ENCODE measurements around the gene IMMP2L.

DNA sequence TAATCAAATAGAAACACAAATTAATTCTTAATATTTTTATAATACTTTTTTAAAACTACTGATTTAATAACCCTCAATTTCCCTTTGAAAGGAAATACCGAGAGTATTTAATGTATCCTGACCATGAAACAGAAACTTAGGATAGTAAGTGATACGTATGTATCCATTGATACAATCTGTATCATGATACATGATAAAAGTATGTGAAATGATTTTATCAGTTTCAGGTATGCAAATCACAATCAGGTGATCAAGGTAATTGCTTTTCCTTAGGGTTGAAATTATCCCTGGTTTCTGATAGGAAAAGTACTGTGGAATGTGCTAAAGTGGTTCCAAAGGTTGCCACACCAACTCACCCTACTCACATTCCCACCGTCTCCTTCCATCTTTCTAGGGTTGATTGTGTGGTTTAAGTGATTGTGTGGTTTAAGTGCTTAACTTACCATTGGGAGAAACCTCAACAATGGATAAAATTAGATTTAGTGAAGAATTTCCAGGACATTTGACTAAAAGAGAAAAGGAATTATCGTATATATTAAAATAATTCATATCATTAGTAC is 333.0 kb downstream of the IMMP2L start:
- no peak for TF ChIP-seq YY1 (IDR thresholded peaks at IDR 0.05; ENCODE audit: low read depth, low read length)
- TF ChIP-seq, protein P1, sequence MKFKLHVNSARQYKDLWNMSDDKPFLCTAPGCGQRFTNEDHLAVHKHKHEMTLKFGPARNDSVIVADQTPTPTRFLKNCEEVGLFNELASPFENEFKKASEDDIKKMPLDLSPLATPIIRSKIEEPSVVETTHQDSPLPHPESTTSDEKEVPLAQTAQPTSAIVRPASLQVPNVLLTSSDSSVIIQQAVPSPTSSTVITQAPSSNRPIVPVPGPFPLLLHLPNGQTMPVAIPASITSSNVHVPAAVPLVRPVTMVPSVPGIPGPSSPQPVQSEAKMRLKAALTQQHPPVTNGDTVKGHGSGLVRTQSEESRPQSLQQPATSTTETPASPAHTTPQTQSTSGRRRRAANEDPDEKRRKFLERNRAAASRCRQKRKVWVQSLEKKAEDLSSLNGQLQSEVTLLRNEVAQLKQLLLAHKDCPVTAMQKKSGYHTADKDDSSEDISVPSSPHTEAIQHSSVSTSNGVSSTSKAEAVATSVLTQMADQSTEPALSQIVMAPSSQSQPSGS (IDR thresholded peaks at IDR 0.05; ENCODE audit: low read length): no peak
- no peak for TF ChIP-seq GABPA (IDR thresholded peaks at IDR 0.05; ENCODE audit: borderline replicate concordance, insufficient read depth, low read length)
- TF ChIP-seq POLR2A (IDR thresholded peaks at IDR 0.05; ENCODE audit: control extremely low read depth in 1 of 2, low read depth in 2 of 2, low read length in 2 of 2): no peak
- TF ChIP-seq, protein P2, sequence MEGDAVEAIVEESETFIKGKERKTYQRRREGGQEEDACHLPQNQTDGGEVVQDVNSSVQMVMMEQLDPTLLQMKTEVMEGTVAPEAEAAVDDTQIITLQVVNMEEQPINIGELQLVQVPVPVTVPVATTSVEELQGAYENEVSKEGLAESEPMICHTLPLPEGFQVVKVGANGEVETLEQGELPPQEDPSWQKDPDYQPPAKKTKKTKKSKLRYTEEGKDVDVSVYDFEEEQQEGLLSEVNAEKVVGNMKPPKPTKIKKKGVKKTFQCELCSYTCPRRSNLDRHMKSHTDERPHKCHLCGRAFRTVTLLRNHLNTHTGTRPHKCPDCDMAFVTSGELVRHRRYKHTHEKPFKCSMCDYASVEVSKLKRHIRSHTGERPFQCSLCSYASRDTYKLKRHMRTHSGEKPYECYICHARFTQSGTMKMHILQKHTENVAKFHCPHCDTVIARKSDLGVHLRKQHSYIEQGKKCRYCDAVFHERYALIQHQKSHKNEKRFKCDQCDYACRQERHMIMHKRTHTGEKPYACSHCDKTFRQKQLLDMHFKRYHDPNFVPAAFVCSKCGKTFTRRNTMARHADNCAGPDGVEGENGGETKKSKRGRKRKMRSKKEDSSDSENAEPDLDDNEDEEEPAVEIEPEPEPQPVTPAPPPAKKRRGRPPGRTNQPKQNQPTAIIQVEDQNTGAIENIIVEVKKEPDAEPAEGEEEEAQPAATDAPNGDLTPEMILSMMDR (IDR thresholded peaks at IDR 0.05; ENCODE audit: control extremely low read depth in 1 of 3, insufficient read depth in 1 of 3, low read depth in 1 of 3, low read length in 3 of 3): no peak
- TF ChIP-seq TBP (IDR thresholded peaks at IDR 0.05; ENCODE audit: low read depth, low read length): no peak
- TF ChIP-seq TEAD4 (IDR thresholded peaks at IDR 0.05; ENCODE audit: low read depth, low read length): no peak
- no peak for TF ChIP-seq POLR2AphosphoS5 (IDR thresholded peaks at IDR 0.05; ENCODE audit: low read depth, low read length)
- TF ChIP-seq MAFK (IDR thresholded peaks at IDR 0.05; ENCODE audit: low read depth, low read length): no peak
- no peak for TF ChIP-seq TAF1 (IDR thresholded peaks at IDR 0.05; ENCODE audit: low read depth, low read length)
- TF ChIP-seq EZH2 (IDR thresholded peaks at IDR 0.05; ENCODE audit: low read depth, low read length, severe bottlenecking): no peak
- no peak for TF ChIP-seq HDAC6 (IDR thresholded peaks at IDR 0.05; ENCODE audit: low read depth, low read length)
- TF ChIP-seq, protein P3, sequence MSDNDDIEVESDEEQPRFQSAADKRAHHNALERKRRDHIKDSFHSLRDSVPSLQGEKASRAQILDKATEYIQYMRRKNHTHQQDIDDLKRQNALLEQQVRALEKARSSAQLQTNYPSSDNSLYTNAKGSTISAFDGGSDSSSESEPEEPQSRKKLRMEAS (IDR thresholded peaks at IDR 0.05): no peak
- TF ChIP-seq, protein P4, sequence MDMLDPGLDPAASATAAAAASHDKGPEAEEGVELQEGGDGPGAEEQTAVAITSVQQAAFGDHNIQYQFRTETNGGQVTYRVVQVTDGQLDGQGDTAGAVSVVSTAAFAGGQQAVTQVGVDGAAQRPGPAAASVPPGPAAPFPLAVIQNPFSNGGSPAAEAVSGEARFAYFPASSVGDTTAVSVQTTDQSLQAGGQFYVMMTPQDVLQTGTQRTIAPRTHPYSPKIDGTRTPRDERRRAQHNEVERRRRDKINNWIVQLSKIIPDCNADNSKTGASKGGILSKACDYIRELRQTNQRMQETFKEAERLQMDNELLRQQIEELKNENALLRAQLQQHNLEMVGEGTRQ (IDR thresholded peaks at IDR 0.05; ENCODE audit: low read length): no peak

Data from H1 (cell line).